Type B pancreatic cell (in vitro differentiated cells): ENCODE data around the gene TECR. TPM values are rescaled to one million over a fixed set of nuclear protein-coding genes. Genes with fewer than 3 reads are reported as not detected.

Experiments
- DNase-seq: peaks from one replicate; pipeline ENCODE4 v3.0.0; 2021; ENCODE audit warnings: mixed read lengths; ENCODE audit not compliant: unreplicated experiment; ENCODE audit errors: extremely low spot score
- H3K27ac Mint-ChIP-seq: 2 replicates; pipeline ENCODE4 v1.8.0; 2021; ENCODE audit warnings: mild to moderate bottlenecking, mixed read lengths
- H3K27me3 Mint-ChIP-seq: 2 replicates; pipeline ENCODE4 v1.8.0; 2021; ENCODE audit warnings: mixed read lengths
- H3K36me3 Mint-ChIP-seq: 2 replicates; pipeline ENCODE4 v1.8.0; 2021; ENCODE audit warnings: mixed read lengths
- H3K4me1 Mint-ChIP-seq: one replicate; pipeline ENCODE4 v1.8.0; 2021; ENCODE audit warnings: mixed read lengths; ENCODE audit not compliant: unreplicated experiment
- H3K4me3 Mint-ChIP-seq: 2 replicates; pipeline ENCODE4 v1.8.0; 2021; ENCODE audit warnings: mild to moderate bottlenecking, mixed read lengths
- H3K9me3 Mint-ChIP-seq: 2 replicates; pipeline ENCODE4 v1.8.0; 2021; ENCODE audit warnings: mixed read lengths
- total RNA-seq: library from RNA; stranded (reverse); gene quantifications from 2 replicates; pipeline ENCODE4 v1.2.1, GENCODE V29; 2021; ENCODE audit warnings: low replicate concordance
- TF ChIP-seq, protein P1 (sequence below): fragments of 200-600 bp; sonication (generic); conservative IDR thresholded peaks from 2 replicates; pipeline ENCODE4 v1.5.0; 2021; ENCODE audit warnings: antibody characterized with exemption, mild to moderate bottlenecking

TECR gene
- total RNA-seq, 1 donor from 2014 or later = 171 TPM

GRCh38 chr19:14575428-14575980, 46.1 kb downstream of the TECR start:
- no peaks in the 10 kb centered on the region for H3K27me3 Mint-ChIP-seq
- no peaks in the 10 kb centered on the region for H3K36me3 Mint-ChIP-seq
- no peaks in the 10 kb centered on the region for H3K9me3 Mint-ChIP-seq
- TF ChIP-seq, protein P1, sequence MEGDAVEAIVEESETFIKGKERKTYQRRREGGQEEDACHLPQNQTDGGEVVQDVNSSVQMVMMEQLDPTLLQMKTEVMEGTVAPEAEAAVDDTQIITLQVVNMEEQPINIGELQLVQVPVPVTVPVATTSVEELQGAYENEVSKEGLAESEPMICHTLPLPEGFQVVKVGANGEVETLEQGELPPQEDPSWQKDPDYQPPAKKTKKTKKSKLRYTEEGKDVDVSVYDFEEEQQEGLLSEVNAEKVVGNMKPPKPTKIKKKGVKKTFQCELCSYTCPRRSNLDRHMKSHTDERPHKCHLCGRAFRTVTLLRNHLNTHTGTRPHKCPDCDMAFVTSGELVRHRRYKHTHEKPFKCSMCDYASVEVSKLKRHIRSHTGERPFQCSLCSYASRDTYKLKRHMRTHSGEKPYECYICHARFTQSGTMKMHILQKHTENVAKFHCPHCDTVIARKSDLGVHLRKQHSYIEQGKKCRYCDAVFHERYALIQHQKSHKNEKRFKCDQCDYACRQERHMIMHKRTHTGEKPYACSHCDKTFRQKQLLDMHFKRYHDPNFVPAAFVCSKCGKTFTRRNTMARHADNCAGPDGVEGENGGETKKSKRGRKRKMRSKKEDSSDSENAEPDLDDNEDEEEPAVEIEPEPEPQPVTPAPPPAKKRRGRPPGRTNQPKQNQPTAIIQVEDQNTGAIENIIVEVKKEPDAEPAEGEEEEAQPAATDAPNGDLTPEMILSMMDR = no peak
- no peak overlapping the region for H3K27ac Mint-ChIP-seq
- H3K4me3 Mint-ChIP-seq = no peak overlapping the region
- peaks cover 13% of the 10 kb centered on the region for H3K4me1 Mint-ChIP-seq
- DNase-seq = no peak

- H3K27me3 Mint-ChIP-seq = no peaks in the 10 kb centered on the region
- no peaks in the 10 kb centered on the region for H3K36me3 Mint-ChIP-seq
- no peak for DNase-seq
- peaks cover 13% of the 10 kb centered on the region for H3K4me1 Mint-ChIP-seq
- no peak overlapping the region for H3K4me3 Mint-ChIP-seq
- TF ChIP-seq, protein P1 = no peak
- H3K27ac Mint-ChIP-seq = no peak overlapping the region
- no peaks in the 10 kb centered on the region for H3K9me3 Mint-ChIP-seq
Observed at GRCh38 chr19:14576363-14576762, 47.0 kb downstream of the TECR start.

DNA sequence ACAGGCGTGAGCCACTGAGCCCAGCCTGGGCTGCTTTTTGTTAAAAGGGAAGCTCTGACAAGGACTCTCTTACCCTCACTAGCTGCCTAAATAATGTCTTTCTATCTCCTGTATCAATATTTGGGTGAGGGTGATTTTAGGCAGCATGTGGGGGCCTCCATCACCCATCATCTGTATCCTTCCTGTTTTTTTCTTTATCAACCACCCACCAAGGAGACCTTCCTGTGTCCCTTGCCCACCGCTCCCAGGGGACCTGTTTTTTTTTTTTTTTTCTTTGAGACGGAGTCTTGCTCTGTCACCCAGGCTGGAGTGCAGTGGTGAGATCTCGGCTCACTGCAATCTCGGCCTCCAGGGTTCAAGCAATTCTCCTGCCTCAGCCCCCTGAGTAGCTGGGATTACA, 47.9 kb downstream of the TECR start:
- no peak overlapping the region for H3K27ac Mint-ChIP-seq
- H3K4me1 Mint-ChIP-seq = peaks cover 6% of the 10 kb centered on the region
- H3K27me3 Mint-ChIP-seq = no peaks in the 10 kb centered on the region
- no peak for DNase-seq
- no peaks in the 10 kb centered on the region for H3K36me3 Mint-ChIP-seq
- TF ChIP-seq, protein P1 = no peak
- H3K9me3 Mint-ChIP-seq = no peaks in the 10 kb centered on the region
- H3K4me3 Mint-ChIP-seq = no peak overlapping the region

DNA sequence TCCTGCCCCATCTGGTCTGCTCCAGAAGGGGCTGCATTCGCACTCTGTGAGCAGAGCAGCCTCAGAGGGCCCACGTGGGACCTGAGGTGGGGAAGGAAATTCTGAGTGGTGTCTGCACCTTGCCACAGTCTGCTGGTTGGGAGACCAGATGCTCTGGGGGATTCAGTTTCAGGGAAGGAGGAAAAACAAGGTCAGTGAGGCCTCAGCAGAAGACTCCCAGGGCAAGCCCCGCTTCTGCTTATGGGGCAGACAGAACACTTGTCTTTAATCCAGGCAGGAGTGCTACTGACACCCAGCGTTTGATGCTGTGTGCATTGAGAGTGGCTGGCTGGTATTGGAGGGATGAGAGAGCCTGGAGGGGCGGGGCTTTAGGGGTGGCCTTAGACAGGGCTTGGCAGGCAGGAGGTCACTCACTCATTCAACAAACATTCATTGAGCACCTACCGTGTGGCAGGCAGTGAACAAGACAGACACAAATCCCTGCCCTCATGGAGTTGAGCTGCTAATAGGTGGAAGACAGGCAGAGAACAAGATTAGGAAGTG, 48.6 kb downstream of the TECR start:
- Mint-ChIP-seq H3K4me1 (peaks cover 6% of the 10 kb centered on the region), H3K27me3 (no peaks in the 10 kb centered on the region), H3K27ac (no peak overlapping the region), H3K36me3 (no peaks in the 10 kb centered on the region), H3K9me3 (no peaks in the 10 kb centered on the region), H3K4me3 (no peak overlapping the region)
- TF ChIP-seq, protein P1 = no peak
- DNase-seq = no peak

- Mint-ChIP-seq H3K9me3 (no peaks in the 10 kb centered on the region), H3K4me3 (no peak overlapping the region), H3K4me1 (no peaks in the 10 kb centered on the region), H3K36me3 (no peaks in the 10 kb centered on the region), H3K27me3 (no peaks in the 10 kb centered on the region), H3K27ac (no peak overlapping the region)
- TF ChIP-seq, protein P1 = no peak
- no peak for DNase-seq
Observed at GRCh38 chr19:14580623-14581237, 51.3 kb downstream of the TECR start.
